ENCODE results near the gene CREG1. TPM values are rescaled to one million over a fixed set of nuclear protein-coding genes. Genes with fewer than 3 reads are reported as not detected.

CREG1 gene
- total RNA-seq, 1 experiment from 2014 or later = 69.3 TPM

GRCh38 chr1:167554028-167554779 is 642 bp upstream of the CREG1 start:
- BruUV-seq (replicated peaks) = no TSS peak
- H3K27me3 Mint-ChIP-seq (ENCODE audit: unreplicated experiment) = no peaks in the 10 kb centered on the region
- intact Hi-C loops (cut with micrococcal nuclease; ENCODE audit: unreplicated experiment) = no loop called here
- CTCF ChIA-PET = interaction anchor here (0.5 to 1.4 kb wide), 7 partner anchors 10 to 287 kb away, joined by 3 to 12 read pairs (median 6); no protein-coding TSS in a partner anchor
- DNase-seq = no peak
- TF ChIP-seq CTCF (IDR thresholded peaks at IDR 0.05; ENCODE audit: unreplicated experiment) = no peak
- H3K9me3 Mint-ChIP-seq (ENCODE audit: low read depth, unreplicated experiment) = no peaks in the 10 kb centered on the region
- peak overlapping the region; percentile 46 for H3K27ac Mint-ChIP-seq (ENCODE audit: unreplicated experiment)
- peaks cover 20% of the 10 kb centered on the region for H3K36me3 Mint-ChIP-seq (ENCODE audit: insufficient read depth, unreplicated experiment)
- peaks cover 20% of the 10 kb centered on the region for H3K4me1 Mint-ChIP-seq (ENCODE audit: low read depth, unreplicated experiment)
- peak overlapping the region; percentile 77 for H3K4me3 Mint-ChIP-seq (ENCODE audit: low read depth, unreplicated experiment)

GRCh38 chr1:167551362-167551761 is 2.2 kb downstream of the CREG1 start:
- DNase-seq = no peak
- no peak for TF ChIP-seq CTCF (IDR thresholded peaks at IDR 0.05; ENCODE audit: unreplicated experiment)
- Mint-ChIP-seq H3K4me3 (ENCODE audit: low read depth, unreplicated experiment) (no peak overlapping the region), H3K36me3 (ENCODE audit: insufficient read depth, unreplicated experiment) (peaks cover 20% of the 10 kb centered on the region), H3K27me3 (ENCODE audit: unreplicated experiment) (no peaks in the 10 kb centered on the region), H3K9me3 (ENCODE audit: low read depth, unreplicated experiment) (no peaks in the 10 kb centered on the region), H3K4me1 (ENCODE audit: low read depth, unreplicated experiment) (peaks cover 17% of the 10 kb centered on the region), H3K27ac (ENCODE audit: unreplicated experiment) (no peak overlapping the region)
- CTCF ChIA-PET = no interaction called here
- BruUV-seq (replicated peaks) = no TSS peak
- intact Hi-C loops (cut with micrococcal nuclease; ENCODE audit: unreplicated experiment) = no loop called here

GRCh38 chr1:167548059-167548932 is 5.3 kb downstream of the CREG1 start:
- Mint-ChIP-seq H3K4me1 (ENCODE audit: low read depth, unreplicated experiment) (peaks cover 24% of the 10 kb centered on the region), H3K36me3 (ENCODE audit: insufficient read depth, unreplicated experiment) (peaks cover 15% of the 10 kb centered on the region), H3K9me3 (ENCODE audit: low read depth, unreplicated experiment) (no peaks in the 10 kb centered on the region), H3K27me3 (ENCODE audit: unreplicated experiment) (no peaks in the 10 kb centered on the region), H3K4me3 (ENCODE audit: low read depth, unreplicated experiment) (no peak overlapping the region), H3K27ac (ENCODE audit: unreplicated experiment) (no peak overlapping the region)
- no peak for DNase-seq
- CTCF ChIA-PET = interaction anchor here (0.6 kb wide), 1 partner anchor 274 kb away, joined by 4 read pairs; no protein-coding TSS in a partner anchor
- TF ChIP-seq CTCF (IDR thresholded peaks at IDR 0.05; ENCODE audit: unreplicated experiment) = no peak
- BruUV-seq (replicated peaks) = no TSS peak
- intact Hi-C loops (cut with micrococcal nuclease; ENCODE audit: unreplicated experiment) = no loop called here

GRCh38 chr1:167546935-167547334 is 6.6 kb downstream of the CREG1 start:
- TF ChIP-seq CTCF (IDR thresholded peaks at IDR 0.05; ENCODE audit: unreplicated experiment) = no peak
- BruUV-seq (replicated peaks) = no TSS peak
- Mint-ChIP-seq H3K36me3 (ENCODE audit: insufficient read depth, unreplicated experiment) (peaks cover 5% of the 10 kb centered on the region), H3K9me3 (ENCODE audit: low read depth, unreplicated experiment) (no peaks in the 10 kb centered on the region), H3K27ac (ENCODE audit: unreplicated experiment) (no peak overlapping the region), H3K4me3 (ENCODE audit: low read depth, unreplicated experiment) (no peak overlapping the region), H3K4me1 (ENCODE audit: low read depth, unreplicated experiment) (peaks cover 24% of the 10 kb centered on the region), H3K27me3 (ENCODE audit: unreplicated experiment) (no peaks in the 10 kb centered on the region)
- intact Hi-C loops (cut with micrococcal nuclease; ENCODE audit: unreplicated experiment) = no loop called here
- no peak for DNase-seq
- CTCF ChIA-PET = interaction anchor here (0.7 kb wide), 2 partner anchors 10 to 164 kb away, joined by 3 to 4 read pairs; no protein-coding TSS in a partner anchor

All from Calu3 (cell line).